HCEC 1CT (cell line): ENCODE data around the gene NKAIN2.

ENCODE experiments used
- DNase-seq: peaks from one replicate; pipeline ENCODE4 v3.0.0-alpha.2; 2017

The NKAIN2 gene

DNA sequence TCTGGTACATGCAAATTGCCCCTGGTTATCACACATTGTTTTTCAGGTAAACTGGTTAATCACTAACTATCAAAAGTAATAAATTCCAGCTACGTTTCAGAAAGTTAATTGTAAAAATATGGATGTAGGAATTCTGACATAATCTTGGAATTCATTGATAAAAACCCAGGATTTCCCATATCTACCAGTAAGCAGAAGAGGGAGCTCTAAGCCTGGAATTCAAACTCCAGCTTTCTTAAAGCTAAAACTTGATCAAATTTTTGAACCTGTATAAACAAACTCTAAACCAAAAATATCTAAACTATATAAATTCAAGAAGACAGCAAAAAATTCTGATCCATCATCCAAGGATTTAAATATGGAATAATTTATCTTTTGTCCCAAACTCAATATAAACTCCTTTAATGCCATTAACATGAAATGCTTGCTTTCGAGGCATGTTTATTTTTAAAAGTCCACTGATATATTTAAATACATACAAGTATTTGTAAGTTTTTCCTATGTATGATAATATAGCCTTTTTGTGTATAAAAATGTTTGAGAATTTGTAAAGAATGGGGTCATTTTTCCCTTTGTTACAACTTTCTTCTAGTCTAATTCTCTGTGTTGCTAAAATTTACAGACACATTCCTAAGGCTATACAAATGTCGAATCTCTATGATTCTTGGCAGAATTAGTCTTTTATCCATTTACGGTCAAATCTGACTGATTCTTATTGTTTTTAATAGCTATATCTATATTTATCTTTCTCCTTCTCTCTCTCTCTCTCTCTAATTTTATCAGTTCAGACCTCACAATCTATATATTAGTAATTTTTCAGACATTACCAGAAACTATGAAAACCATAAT, 1067.2 kb downstream of the NKAIN2 start:
- DNase-seq: peak; percentile 63

DNA sequence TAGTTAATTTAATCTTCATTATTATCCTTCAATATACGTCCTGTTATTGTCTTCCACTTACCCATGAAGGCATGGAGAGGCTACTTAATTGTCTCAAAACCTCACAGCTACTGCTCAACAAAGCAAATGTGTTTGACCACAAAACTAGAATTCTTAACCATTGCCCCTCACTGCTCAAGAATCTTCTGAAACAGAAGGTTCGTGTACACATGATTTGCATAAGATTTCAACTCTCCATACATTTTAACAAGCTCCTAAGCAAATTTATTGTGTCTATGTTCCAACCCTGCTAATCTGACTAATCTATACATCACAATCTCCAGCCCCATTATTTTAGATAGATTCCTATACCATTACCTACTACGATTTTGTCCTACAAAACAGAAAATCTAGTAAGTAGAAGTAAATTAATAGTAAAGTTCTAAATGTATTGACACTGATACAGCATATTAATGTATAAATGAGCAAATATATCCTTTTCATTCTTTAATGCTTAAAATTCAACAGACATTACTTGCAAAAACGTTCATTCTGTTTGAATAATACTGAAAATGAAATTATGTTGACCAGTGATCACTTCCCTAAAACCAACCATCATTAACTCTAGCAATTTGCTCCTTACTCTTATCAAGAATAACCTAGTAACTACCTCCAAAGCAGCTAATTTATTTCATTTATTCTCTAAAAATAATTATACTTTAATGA, 1068.8 kb downstream of the NKAIN2 start:
- no peak for DNase-seq

DNA sequence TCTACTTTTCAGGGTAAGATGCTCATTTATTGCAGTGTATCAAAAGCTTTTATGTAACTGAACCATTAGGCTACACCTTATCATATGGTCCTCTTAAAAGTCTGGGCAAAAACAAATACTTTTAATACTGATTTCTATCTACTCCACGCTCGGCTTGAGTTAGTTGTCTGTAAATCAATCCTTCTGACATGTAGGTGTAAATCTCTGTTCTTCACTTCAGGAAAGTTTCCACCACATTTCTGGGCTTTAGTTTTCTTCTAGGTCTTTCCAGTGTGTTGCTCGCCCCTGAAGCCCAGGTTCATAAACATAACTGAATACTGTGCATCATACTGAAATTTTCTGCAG, 1069.4 kb downstream of the NKAIN2 start:
- no peak for DNase-seq
